HepG2 (cell line): ENCODE data around the gene ARHGAP33. TPM values are rescaled to one million over a fixed set of nuclear protein-coding genes. Genes with fewer than 3 reads are reported as not detected.

Experiments
- ADNP ChIP-seq: sonication (generic); formaldehyde crosslinking; IDR thresholded peaks from 2 replicates; pipeline ENCODE4 v1.4.0; 2020; ENCODE audit warnings: missing genetic modification reagents
- ARNT ChIP-seq: fragments of 450-650 bp; IDR thresholded peaks from 2 replicates; pipeline ENCODE4 v1.6.1; 2017
- CAMTA2 ChIP-seq: sonication (generic); formaldehyde crosslinking; IDR thresholded peaks from 2 replicates; pipeline ENCODE4 v1.4.0; 2020; ENCODE audit warnings: mild to moderate bottlenecking, missing genetic modification reagents, borderline replicate concordance
- ELF4 ChIP-seq: sonication (generic); formaldehyde crosslinking; IDR thresholded peaks from 2 replicates; pipeline ENCODE4 v1.5.0; 2020; ENCODE audit warnings: missing genetic modification reagents, mild to moderate bottlenecking, moderate library complexity, borderline replicate concordance
- GZF1 ChIP-seq: sonication (generic); formaldehyde crosslinking; IDR thresholded peaks from 2 replicates; pipeline ENCODE4 v1.5.1; 2020; ENCODE audit warnings: mild to moderate bottlenecking, missing genetic modification reagents
- JUN ChIP-seq: sonication (generic); formaldehyde crosslinking; IDR thresholded peaks from 2 replicates; pipeline ENCODE4 v1.4.0; 2020; ENCODE audit warnings: mild to moderate bottlenecking, missing genetic modification reagents
- NCOA1 ChIP-seq: sonication (generic); formaldehyde crosslinking; IDR thresholded peaks from 2 replicates; pipeline ENCODE4 v1.9.0; 2021; ENCODE audit warnings: missing genetic modification reagents
- RBM22 ChIP-seq: fragments of 200-400 bp; formaldehyde crosslinking; optimal IDR thresholded peaks from 2 replicates; pipeline ENCODE3; 2017; ENCODE audit warnings: mild to moderate bottlenecking, low read length, moderate library complexity
- SRSF9 ChIP-seq: fragments of 200-400 bp; formaldehyde crosslinking; IDR thresholded peaks from 2 replicates; pipeline ENCODE4 v1.6.1; 2018; ENCODE audit warnings: borderline replicate concordance, mild to moderate bottlenecking, low read depth, low read length; ENCODE audit not compliant: insufficient read depth, poor library complexity, severe bottlenecking
- ZNF282 ChIP-seq: fragments of 450-650 bp; IDR thresholded peaks from 2 replicates; pipeline ENCODE4 v1.6.1; 2018; ENCODE audit not compliant: partially characterized antibody
- ZNF335 ChIP-seq: sonication (generic); formaldehyde crosslinking; IDR thresholded peaks from 2 replicates; pipeline ENCODE4 v1.4.0; 2020; ENCODE audit warnings: missing genetic modification reagents
- ZNF432 ChIP-seq: sonication (generic); formaldehyde crosslinking; IDR thresholded peaks from 2 replicates; pipeline ENCODE4 v1.5.0; 2020; ENCODE audit warnings: missing genetic modification reagents, mild to moderate bottlenecking, borderline replicate concordance
- ZNF788 ChIP-seq: sonication (generic); formaldehyde crosslinking; IDR thresholded peaks from 2 replicates; pipeline ENCODE4 v1.5.0; 2020; ENCODE audit warnings: mild to moderate bottlenecking, missing genetic modification reagents, borderline replicate concordance
- polyA plus RNA-seq, 8 experiments: library from polyadenylated mRNA; depleted of rRNA in 3 of 8; stranded (reverse) in 7 of 8; unstranded in 1 of 8; fragments of >200 nt; fragmentation: Illumina TruSeq in 4 of 8; extraction: Trizol in 4 of 8; gene quantifications; 2 replicates each; pipeline versions ENCODE4 v1.2.1 to v1.2.3, GENCODE V29; 2011 to 2016; ENCODE audit warnings: low read depth in 4 of 8, missing spikeins in 1 of 8, mixed read lengths in 1 of 8; ENCODE audit not compliant: insufficient read depth in 1 of 8
- total RNA-seq, 5 experiments: library from RNA; depleted of rRNA; stranded (reverse); fragments of >200 nt; fragmentation: Illumina TruSeq; extraction: Trizol; gene quantifications; 2 replicates each; pipeline ENCODE4 v1.2.3, GENCODE V29; 2016; ENCODE audit warnings: low read depth in 1 of 5
- TF ChIP-seq, protein P1 (sequence below): sonication (generic); formaldehyde crosslinking; IDR thresholded peaks from 2 replicates; pipeline ENCODE4 v1.4.0; 2020; ENCODE audit warnings: mild to moderate bottlenecking, low read depth, missing genetic modification reagents
- TF ChIP-seq, protein P2 (sequence below): sonication (generic); formaldehyde crosslinking; IDR thresholded peaks from 2 replicates; pipeline ENCODE4 v1.4.0; 2020; ENCODE audit warnings: missing genetic modification reagents, borderline replicate concordance
- TF ChIP-seq, protein P3 (sequence below): sonication (generic); formaldehyde crosslinking; IDR thresholded peaks from 2 replicates; pipeline ENCODE4 v1.8.0; 2023; ENCODE audit warnings: mild to moderate bottlenecking, missing genetic modification reagents
- TF ChIP-seq, protein P4 (sequence below): sonication (generic); formaldehyde crosslinking; IDR thresholded peaks from 2 replicates; pipeline ENCODE4 v1.4.0; 2020; ENCODE audit warnings: mild to moderate bottlenecking, missing genetic modification reagents
- TF ChIP-seq, protein P5 (sequence below): sonication (generic); formaldehyde crosslinking; IDR thresholded peaks from 2 replicates; pipeline ENCODE4 v1.4.0; 2020; ENCODE audit warnings: low read depth, missing genetic modification reagents
- TF ChIP-seq, protein P6 (sequence below): sonication (generic); formaldehyde crosslinking; IDR thresholded peaks from 2 replicates; pipeline ENCODE4 v1.8.0; 2022; ENCODE audit warnings: mild to moderate bottlenecking, missing genetic modification reagents, moderate library complexity

Gene ARHGAP33
- total and polyA plus RNA-seq, 2 of the 13 experiments (the other 11 are each of a cell fraction or from before 2014, with no cell fraction given), result 1.3 to 2.7 TPM

DNA sequence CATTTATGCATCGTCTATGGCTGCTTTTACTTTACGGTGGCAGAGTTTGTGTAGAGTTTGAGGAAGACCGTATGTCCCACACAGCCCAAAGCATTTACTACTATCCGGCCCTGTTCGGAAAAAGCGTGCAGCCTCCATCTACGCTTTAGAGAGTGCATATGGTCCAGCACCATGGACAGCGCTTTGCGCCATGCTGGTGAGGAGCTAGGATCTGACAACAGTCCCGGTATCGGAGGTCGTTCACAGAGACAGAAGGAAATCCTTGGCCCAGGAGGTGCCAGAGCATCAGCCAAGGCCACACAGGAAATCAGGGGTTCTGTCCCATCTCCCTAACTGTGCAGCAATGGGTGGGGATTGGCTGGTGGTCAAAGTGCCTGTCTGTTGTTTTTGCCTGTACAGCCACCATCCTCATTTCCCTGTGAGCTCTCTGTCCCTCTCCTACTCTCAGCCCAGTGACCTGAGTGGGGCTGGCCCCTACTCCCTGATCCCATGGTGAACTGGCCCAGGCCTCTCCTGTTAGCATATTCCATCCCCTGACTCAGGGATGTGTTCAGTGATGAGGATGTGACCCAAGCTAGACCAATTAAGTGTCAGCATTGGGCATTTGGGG, 53.4 kb downstream of the ARHGAP33 start (continued):
- TF ChIP-seq, protein P1, sequence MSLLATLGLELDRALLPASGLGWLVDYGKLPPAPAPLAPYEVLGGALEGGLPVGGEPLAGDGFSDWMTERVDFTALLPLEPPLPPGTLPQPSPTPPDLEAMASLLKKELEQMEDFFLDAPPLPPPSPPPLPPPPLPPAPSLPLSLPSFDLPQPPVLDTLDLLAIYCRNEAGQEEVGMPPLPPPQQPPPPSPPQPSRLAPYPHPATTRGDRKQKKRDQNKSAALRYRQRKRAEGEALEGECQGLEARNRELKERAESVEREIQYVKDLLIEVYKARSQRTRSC (CRISPR knock-in tag), result peak; percentile 96
- TF ChIP-seq NCOA1 (CRISPR knock-in tag) (no peak), JUN (no peak), CAMTA2 (CRISPR knock-in tag) (peak; percentile 86; the same call in 1 of the 2 replicates), ZNF432 (CRISPR knock-in tag) (peak; percentile 82; the same call in 1 of the 2 replicates), ZNF788 (CRISPR knock-in tag) (peak; percentile 62; the same call in 1 of the 2 replicates), ADNP (CRISPR knock-in tag) (no peak), RBM22 (no peak), SRSF9 (no peak), ZNF335 (peak; percentile 94), ZNF282 (no peak), ELF4 (CRISPR knock-in tag) (no peak), ARNT (no peak), GZF1 (CRISPR knock-in tag) (peak; percentile 87; the same call in 1 of the 2 replicates)
- TF ChIP-seq, protein P2, sequence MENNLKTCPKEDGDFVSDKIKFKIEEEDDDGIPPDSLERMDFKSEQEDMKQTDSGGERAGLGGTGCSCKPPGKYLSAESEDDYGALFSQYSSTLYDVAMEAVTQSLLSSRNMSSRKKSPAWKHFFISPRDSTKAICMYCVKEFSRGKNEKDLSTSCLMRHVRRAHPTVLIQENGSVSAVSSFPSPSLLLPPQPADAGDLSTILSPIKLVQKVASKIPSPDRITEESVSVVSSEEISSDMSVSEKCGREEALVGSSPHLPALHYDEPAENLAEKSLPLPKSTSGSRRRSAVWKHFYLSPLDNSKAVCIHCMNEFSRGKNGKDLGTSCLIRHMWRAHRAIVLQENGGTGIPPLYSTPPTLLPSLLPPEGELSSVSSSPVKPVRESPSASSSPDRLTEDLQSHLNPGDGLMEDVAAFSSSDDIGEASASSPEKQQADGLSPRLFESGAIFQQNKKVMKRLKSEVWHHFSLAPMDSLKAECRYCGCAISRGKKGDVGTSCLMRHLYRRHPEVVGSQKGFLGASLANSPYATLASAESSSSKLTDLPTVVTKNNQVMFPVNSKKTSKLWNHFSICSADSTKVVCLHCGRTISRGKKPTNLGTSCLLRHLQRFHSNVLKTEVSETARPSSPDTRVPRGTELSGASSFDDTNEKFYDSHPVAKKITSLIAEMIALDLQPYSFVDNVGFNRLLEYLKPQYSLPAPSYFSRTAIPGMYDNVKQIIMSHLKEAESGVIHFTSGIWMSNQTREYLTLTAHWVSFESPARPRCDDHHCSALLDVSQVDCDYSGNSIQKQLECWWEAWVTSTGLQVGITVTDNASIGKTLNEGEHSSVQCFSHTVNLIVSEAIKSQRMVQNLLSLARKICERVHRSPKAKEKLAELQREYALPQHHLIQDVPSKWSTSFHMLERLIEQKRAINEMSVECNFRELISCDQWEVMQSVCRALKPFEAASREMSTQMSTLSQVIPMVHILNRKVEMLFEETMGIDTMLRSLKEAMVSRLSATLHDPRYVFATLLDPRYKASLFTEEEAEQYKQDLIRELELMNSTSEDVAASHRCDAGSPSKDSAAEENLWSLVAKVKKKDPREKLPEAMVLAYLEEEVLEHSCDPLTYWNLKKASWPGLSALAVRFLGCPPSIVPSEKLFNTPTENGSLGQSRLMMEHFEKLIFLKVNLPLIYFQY (CRISPR knock-in tag), result peak; percentile 94
- TF ChIP-seq, protein P3, sequence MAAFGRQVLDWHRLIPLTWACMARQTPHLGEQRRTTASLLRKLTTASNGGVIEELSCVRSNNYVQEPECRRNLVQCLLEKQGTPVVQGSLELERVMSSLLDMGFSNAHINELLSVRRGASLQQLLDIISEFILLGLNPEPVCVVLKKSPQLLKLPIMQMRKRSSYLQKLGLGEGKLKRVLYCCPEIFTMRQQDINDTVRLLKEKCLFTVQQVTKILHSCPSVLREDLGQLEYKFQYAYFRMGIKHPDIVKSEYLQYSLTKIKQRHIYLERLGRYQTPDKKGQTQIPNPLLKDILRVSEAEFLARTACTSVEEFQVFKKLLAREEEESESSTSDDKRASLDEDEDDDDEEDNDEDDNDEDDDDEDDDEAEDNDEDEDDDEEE (CRISPR knock-in tag), result peak; percentile 48; the same call in 1 of the 2 replicates
- TF ChIP-seq, protein P4, sequence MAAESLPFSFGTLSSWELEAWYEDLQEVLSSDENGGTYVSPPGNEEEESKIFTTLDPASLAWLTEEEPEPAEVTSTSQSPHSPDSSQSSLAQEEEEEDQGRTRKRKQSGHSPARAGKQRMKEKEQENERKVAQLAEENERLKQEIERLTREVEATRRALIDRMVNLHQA (CRISPR knock-in tag), result no peak
- TF ChIP-seq, protein P5, sequence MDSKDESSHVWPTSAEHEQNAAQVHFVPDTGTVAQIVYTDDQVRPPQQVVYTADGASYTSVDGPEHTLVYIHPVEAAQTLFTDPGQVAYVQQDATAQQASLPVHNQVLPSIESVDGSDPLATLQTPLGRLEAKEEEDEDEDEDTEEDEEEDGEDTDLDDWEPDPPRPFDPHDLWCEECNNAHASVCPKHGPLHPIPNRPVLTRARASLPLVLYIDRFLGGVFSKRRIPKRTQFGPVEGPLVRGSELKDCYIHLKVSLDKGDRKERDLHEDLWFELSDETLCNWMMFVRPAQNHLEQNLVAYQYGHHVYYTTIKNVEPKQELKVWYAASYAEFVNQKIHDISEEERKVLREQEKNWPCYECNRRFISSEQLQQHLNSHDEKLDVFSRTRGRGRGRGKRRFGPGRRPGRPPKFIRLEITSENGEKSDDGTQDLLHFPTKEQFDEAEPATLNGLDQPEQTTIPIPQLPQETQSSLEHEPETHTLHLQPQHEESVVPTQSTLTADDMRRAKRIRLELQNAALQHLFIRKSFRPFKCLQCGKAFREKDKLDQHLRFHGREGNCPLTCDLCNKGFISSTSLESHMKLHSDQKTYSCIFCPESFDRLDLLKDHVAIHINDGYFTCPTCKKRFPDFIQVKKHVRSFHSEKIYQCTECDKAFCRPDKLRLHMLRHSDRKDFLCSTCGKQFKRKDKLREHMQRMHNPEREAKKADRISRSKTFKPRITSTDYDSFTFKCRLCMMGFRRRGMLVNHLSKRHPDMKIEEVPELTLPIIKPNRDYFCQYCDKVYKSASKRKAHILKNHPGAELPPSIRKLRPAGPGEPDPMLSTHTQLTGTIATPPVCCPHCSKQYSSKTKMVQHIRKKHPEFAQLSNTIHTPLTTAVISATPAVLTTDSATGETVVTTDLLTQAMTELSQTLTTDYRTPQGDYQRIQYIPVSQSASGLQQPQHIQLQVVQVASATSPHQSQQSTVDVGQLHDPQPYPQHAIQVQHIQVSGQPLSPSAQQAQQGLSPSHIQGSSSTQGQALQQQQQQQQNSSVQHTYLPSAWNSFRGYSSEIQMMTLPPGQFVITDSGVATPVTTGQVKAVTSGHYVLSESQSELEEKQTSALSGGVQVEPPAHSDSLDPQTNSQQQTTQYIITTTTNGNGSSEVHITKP (CRISPR knock-in tag), result peak; percentile 79; the same call in 1 of the 2 replicates
- TF ChIP-seq, protein P6, sequence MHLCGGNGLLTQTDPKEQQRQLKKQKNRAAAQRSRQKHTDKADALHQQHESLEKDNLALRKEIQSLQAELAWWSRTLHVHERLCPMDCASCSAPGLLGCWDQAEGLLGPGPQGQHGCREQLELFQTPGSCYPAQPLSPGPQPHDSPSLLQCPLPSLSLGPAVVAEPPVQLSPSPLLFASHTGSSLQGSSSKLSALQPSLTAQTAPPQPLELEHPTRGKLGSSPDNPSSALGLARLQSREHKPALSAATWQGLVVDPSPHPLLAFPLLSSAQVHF (CRISPR knock-in tag), result peak; percentile 77; the same call in 1 of the 2 replicates
